HTR-8/SVneo (cell line): ENCODE data around the gene PRADC1.
"Not testable (repeated sequence)": the region's sequence is repeated elsewhere in the genome, so short reads cannot be mapped to it uniquely, and the experiment has no call there.

ENCODE experiments used
- DNase-seq: peaks from one replicate; pipeline ENCODE4 v3.0.0; 2011; ENCODE audit warnings: low spot score, mixed read lengths; ENCODE audit not compliant: insufficient read length
- FAIRE-seq: peaks from 2 replicates; lab custom pipeline; 2011; peaks lifted over from hg19 to GRCh38; lab: Jason Lieb, UNC

Gene PRADC1

DNA sequence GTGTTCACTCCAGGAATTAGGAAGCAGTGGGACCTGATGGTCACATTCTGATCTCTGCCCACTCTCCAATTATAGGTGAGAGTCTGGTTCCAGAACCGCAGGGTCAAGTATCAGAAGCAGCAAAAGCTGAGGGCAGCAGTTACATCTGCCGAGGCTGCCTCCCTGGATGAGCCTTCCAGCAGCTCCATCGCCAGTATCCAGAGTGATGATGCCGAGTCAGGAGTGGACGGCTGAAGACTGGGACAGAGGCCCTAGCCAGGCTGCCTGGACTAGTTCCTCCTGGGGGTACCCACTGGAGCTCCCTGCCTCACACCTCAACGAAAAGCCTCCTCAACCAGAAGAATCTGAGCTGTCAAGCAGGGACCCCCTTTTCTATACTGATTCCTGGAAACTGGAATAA is 22.3 kb downstream of the PRADC1 start:
- FAIRE-seq (no peak), DNase-seq (no peak)

DNA sequence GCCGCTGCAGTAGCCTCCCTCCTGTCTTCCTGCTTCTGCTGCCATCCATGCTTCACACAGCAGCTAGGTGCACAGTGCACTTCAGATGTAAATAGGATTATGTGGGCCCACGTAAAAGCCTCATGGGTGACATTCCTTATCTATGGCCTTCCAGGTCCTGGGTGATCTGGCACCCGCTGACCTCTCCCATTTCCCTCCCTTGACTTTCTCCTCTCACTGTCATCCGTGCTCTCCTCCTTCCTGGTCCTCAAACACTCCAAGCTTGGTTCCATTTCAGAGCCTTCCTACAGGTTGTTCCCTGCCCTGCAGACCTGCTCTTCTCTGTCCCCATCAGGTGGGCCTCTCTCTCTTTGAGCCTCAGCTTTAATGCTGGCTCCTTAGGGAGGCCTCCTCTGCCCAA is 23.0 kb downstream of the PRADC1 start:
- no peak for FAIRE-seq
- no peak for DNase-seq

DNA sequence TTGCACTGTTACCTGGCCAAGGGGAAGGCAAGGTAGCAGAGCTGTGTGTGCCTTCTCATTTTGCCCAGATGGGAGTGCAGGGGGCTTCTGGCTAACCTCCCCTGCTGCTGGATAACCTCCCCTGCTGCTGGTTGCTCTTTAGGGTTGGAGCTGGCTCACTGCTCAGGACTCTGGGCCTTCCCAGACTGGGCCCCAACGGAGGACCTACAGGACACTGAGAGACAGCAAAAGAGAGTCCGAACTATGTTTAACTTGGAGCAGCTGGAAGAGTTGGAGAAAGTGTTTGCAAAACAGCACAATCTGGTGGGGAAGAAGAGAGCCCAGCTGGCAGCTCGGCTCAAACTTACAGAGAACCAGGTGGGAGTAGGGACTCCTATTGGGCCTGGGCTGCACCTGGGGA is 24.8 kb downstream of the PRADC1 start:
- FAIRE-seq (no peak), DNase-seq (no peak)

DNA sequence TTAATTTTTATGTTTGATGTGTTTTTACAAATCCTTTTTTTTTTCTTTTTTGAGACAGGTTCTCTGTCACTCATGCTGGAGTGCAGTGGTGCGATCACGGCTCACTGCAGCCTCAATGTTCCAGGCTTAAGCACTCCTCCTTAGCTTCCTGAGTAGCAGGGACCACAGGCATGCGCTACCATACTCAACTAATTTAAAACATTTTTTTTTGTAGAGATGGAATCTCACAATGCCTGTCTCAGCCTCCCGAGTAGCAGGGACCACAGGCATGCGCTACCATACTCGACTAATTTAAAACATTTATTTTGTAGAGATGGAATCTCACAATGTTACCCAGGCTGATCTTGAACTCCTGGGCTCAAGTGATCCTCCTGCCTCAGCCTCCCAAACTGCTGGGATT is 27.4 kb downstream of the PRADC1 start:
- FAIRE-seq (no peak), DNase-seq (no peak)

DNA sequence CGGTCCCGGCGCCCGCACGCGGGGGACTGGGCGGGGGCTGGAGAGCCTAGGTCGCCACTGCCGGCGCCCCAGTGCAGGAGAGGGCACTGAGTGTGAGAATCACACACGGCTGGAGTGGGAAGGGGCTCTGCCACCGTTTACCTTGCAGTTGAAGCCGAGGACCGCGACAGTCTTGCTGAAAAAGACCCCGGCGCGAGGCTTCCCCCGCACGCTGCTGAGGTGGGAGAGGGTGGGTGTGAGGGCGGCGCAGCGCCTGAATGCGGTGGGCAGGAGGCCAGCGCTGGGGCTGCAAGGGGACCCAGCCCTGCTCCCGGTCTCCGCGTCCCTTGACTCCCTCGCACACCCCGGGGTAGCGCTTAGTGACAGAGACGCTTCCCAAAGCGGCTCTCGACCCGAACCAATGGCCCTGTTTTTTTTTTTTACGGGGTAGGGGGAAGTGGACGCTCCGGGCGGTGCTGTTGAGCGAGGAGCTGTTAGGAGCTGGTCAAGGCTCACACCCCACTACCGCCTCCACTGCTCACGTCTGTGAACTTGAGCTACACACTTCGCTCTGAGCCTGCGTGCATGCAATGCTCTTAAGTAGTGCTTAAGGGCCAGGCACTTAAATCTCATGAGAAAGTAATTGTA is 29.9 kb downstream of the PRADC1 start:
- no peak for FAIRE-seq
- DNase-seq, result no peak

DNA sequence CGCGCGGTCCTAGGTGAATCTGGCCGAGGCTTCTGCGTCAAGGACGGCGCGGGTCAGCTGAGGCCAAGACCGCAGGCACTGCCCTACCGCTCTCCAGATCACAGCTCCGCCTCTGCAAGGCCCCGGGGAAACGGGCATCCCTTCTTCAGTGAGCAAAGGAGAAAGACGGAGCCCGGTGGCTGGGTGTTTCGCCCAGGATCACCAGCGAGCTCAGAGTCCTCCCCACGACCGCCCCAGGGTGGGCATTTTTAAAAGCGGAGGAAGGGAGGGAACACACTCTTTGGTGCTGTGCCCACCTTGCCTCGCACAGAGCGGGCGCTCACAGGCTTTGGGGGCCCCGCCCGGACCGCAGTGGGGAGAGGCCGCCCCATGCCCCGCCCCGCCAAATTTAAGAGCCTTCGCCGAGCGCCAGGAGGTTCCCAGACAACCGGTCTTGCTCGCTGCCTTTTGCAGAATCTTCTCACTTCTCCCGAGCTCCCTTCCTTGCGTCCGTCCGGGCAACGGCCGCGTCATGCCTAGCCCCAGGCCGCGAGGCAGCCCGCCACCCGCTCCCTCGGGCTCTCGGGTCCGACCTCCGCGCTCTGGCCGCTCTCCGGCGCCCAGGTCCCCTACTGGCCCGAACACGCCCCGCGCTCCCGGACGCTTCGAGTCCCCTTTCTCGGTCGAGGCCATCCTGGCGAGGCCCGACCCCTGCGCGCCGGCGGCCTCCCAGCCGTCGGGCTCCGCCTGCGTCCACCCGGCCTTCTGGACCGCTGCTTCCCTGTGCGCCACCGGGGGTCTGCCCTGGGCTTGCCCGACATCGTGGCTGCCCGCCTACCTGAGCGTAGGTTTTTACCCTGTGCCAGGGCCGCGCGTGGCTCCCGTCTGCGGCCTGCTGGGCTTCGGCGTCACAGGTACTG is 30.6 kb downstream of the PRADC1 start, which contains the start of gene NOTO:
NOTO (plus strand) TSS at position 419 of the 899 bp plus-strand sequence; CDS start at position 512, 93 bp downstream.
- DNase-seq (no peak), FAIRE-seq (no peak)

DNA sequence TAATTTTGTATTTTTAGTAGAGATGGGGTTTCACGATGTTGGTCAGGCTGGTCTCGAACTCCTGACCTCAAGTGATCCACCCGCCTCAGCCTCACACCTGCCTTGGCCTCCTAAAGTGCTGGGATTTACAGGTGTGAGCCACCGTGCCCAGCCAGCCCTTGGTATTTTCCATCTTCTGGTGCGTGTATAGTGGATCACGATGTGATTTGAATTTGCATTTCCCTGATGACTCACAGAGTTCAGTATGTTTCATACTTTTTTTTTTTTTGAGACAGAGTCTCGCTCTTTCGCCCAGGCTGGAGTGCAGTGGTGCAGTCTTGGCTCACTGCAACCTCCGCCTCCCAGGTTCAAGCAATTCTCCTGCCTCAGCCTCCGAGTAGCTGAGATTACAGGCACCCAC is 32.8 kb downstream of the PRADC1 start:
- not testable (repeated sequence) for FAIRE-seq, DNase-seq

DNA sequence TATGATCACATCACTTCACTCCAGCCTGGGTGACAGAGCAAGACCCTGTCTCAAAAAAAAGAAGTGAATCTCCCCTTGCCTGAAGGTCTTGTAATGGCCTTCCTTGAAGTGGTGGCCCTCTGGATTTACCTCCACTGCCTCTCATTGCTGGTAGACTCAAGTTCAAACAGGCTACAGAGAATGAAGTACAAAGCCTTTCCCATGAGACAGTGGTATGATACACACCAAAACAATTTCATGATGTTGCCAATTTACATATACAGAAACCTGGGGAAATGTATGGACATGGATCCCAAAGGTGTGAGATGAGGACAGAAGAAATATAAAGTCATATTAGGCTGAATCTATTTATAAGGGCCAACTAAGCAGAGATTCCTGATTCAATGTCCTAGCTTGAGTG is 35.5 kb downstream of the PRADC1 start:
- FAIRE-seq (no peak), DNase-seq (no peak)

DNA sequence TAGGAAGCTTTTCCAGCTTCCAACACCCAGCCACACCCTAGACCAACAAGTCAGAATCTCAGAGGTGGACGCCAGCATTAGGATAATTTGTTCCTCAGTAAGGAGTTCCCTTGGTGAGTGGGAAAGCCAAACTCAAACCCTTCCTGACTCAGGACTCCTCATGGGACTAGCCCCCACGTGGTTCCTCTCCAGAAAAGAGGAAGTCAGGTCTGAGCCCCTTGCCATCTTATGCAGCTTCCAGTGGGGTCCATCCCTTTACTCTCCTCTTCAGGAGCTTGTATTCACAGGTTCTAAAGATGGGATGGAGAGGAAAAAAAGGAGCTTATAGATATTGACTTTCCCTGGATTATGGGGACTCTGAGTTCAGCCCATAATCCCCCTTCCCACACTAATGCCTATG is 45.5 kb downstream of the PRADC1 start:
- DNase-seq (no peak), FAIRE-seq (no peak)

DNA sequence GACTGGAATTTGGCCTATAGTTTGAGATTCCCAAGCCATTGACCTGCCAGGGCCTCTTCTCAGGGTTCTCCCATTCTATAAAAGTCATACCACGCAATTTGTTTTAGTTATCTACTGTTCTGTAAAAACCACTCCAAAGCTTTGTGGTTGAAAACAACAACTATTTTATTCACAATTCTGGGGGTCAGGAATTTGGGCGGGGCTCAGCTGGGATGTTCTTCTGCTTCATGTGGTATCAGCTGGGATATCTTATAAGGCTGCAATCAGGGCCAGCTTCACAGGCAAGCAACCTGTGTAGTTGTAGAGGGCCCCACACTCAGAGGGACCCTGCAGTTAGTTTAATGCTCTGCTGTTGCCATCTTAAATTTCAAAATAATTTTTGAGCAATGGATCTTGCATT is 47.1 kb downstream of the PRADC1 start:
- no peak for DNase-seq
- FAIRE-seq, result no peak
